GM21360 (cell line): Measurements from ENCODE around the gene PEMT.
"Not testable (repeated sequence)": the region's sequence is repeated elsewhere in the genome, so short reads cannot be mapped to it uniquely, and the experiment has no call there.

Source experiments
- ATAC-seq: cut with Tn5 transposase; IDR thresholded peaks from one replicate; pipeline ENCODE4 v1.9.1; 2021; ENCODE audit warnings: mild to moderate bottlenecking, moderate library complexity; ENCODE audit not compliant: unreplicated experiment

The PEMT gene

GRCh38 chr17:17493249-17493985 is 98.1 kb downstream of the PEMT start:
- ATAC-seq, result no peak

- ATAC-seq, result no peak
These were observed 98.9 kb downstream of the PEMT start for GRCh38 chr17:17492571-17492970.

GRCh38 chr17:17492085-17492484 is 99.4 kb downstream of the PEMT start:
- no peak for ATAC-seq

GRCh38 chr17:17491546-17491988 is 99.9 kb downstream of the PEMT start:
- no peak for ATAC-seq

GRCh38 chr17:17491031-17491471 is 100.5 kb downstream of the PEMT start:
- ATAC-seq, result no peak

GRCh38 chr17:17487998-17488397 is 103.5 kb downstream of the PEMT start:
- no peak for ATAC-seq

GRCh38 chr17:17486416-17486815 is 105.1 kb downstream of the PEMT start:
- not testable (repeated sequence) for ATAC-seq

GRCh38 chr17:17485420-17485819 is 106.1 kb downstream of the PEMT start:
- no peak for ATAC-seq

GRCh38 chr17:17484451-17484899 is 107.0 kb downstream of the PEMT start:
- ATAC-seq, result no peak

GRCh38 chr17:17481860-17482259 is 109.6 kb downstream of the PEMT start:
- ATAC-seq, result no peak

- no peak for ATAC-seq
These were observed 110.8 kb downstream of the PEMT start for GRCh38 chr17:17480593-17481148.

GRCh38 chr17:17479209-17479608 is 112.3 kb downstream of the PEMT start:
- ATAC-seq, result no peak

GRCh38 chr17:17476865-17477467 is 114.5 kb downstream of the PEMT start, which contains the start of gene MED9:
Gene MED9 (plus strand): TSS chr17:17477000. CDS start chr17:17477042, 42 bp downstream.
- peak; percentile 85 for ATAC-seq

GRCh38 chr17:17474341-17474740 is 117.2 kb downstream of the PEMT start:
- no peak for ATAC-seq

GRCh38 chr17:17472333-17472920 is 119.1 kb downstream of the PEMT start:
- ATAC-seq, result no peak

- ATAC-seq, result no peak
These were observed 121.5 kb downstream of the PEMT start for GRCh38 chr17:17469996-17470395.

- ATAC-seq, result no peak
These were observed 122.2 kb downstream of the PEMT start for GRCh38 chr17:17469358-17469757.

GRCh38 chr17:17468217-17469010 is 123.1 kb downstream of the PEMT start:
- ATAC-seq, result no peak

- ATAC-seq, result no peak
These were observed 123.8 kb downstream of the PEMT start for GRCh38 chr17:17467720-17468119.

- no peak for ATAC-seq
These were observed 124.5 kb downstream of the PEMT start for GRCh38 chr17:17467016-17467415.

- ATAC-seq, result no peak
These were observed 125.0 kb downstream of the PEMT start for GRCh38 chr17:17466511-17466910.
